Gastrocnemius medialis (tissue), 4 donors: ENCODE data around the gene LYPD6B. TPM values are rescaled to one million over a fixed set of nuclear protein-coding genes. Genes with fewer than 3 reads are reported as not detected.
"Not testable (repeated sequence)": the region's sequence is repeated elsewhere in the genome, so short reads cannot be mapped to it uniquely, and the experiment has no call there.

ENCODE experiments used
- ATAC-seq, 2 donors: fragments of 150-250 bp; one replicate each; pipeline ENCODE4 v1.9.1; 2016
- DNase-seq, 2 donors: peaks; one replicate each; pipeline ENCODE4 v3.0.0-alpha.2; 2019
- H3K27ac ChIP-seq, 4 donors: fragments of 200-600 bp; sonication (generic); 1 replicate in 1 of 4; 2 replicates in 3 of 4; pipeline ENCODE4 v1.5.1; 2016 to 2018; ENCODE audit warnings: mild to moderate bottlenecking in 2 of 4, moderate library complexity in 1 of 4
- H3K27me3 ChIP-seq, 3 donors: fragments of 200-600 bp; sonication (generic) in 2 of 3; 1 replicate in 1 of 3; 2 replicates in 2 of 3; pipeline versions ENCODE4 v1.5.1 to v1.6.0; 2016 to 2019; ENCODE audit warnings: mild to moderate bottlenecking in 1 of 3, moderate library complexity in 1 of 3
- H3K36me3 ChIP-seq, 2 donors: fragments of 200-600 bp; sonication (generic) in 1 of 2; one replicate each; pipeline ENCODE4 v1.5.1; 2017 to 2018
- H3K4me1 ChIP-seq, 2 donors: fragments of 200-600 bp; sonication (generic) in 1 of 2; one replicate each; pipeline ENCODE4 v1.5.1; 2016 to 2017; ENCODE audit warnings: mild to moderate bottlenecking in 2 of 2
- H3K4me3 ChIP-seq, 4 donors: fragments of 200-600 bp; sonication (generic) in 3 of 4; 1 replicate in 1 of 4; 2 replicates in 3 of 4; pipeline ENCODE4 v1.5.1; 2016 to 2019; ENCODE audit warnings: mild to moderate bottlenecking in 2 of 4
- H3K9me3 ChIP-seq, 3 donors: fragments of 200-600 bp; sonication (generic) in 2 of 3; 1 replicate in 1 of 3; 2 replicates in 2 of 3; pipeline ENCODE4 v1.5.1; 2016 to 2019
- CTCF ChIP-seq, 5 experiments: fragments of 450-650 bp in 3 of 5; fragments of 200-600 bp in 2 of 5; sonication (generic) in 2 of 5; IDR thresholded peaks in 4 of 5; conservative IDR thresholded peaks in 1 of 5; 1 replicate in 4 of 5; 2 replicates in 1 of 5; pipeline ENCODE4 v1.5.1; 2016 to 2019; ENCODE audit warnings: antibody characterized with exemption in 5 of 5, mild to moderate bottlenecking in 3 of 5, moderate library complexity in 3 of 5
- POLR2A ChIP-seq, 2 donors: fragments of 450-650 bp; IDR thresholded peaks; one replicate each; pipeline ENCODE4 v1.6.1; 2017; ENCODE audit warnings: antibody characterized with exemption in 2 of 2, mild to moderate bottlenecking in 2 of 2, moderate library complexity in 2 of 2
- in situ Hi-C, 4 donors: fragments of 200-750 bp; cut with MboI; loops; one replicate each; pipeline versions ENCODE4 v1.15.0 to v1.8.0; 2017; ENCODE audit warnings: low sequenced_read_pairs in 4 of 4
- intact Hi-C: fragments of 100-400 bp; cut with DNase I; formaldehyde crosslinking; loops from one replicate; pipeline ENCODE4 v1.15.1; 2023; ENCODE audit warnings: low total_unique reads
- total RNA-seq, 4 donors: library from RNA; depleted of rRNA; stranded (reverse); fragments of >200 nt; gene quantifications; one replicate each; pipeline versions ENCODE4 v1.1.0 to v1.2.3, GENCODE V29; 2016

The LYPD6B gene
- total RNA-seq, 4 donors from 2014 or later = not detected

GRCh38 chr2:149235816-149236375 lies 197.4 kb downstream of the LYPD6B start:
- no peaks in the 10 kb centered on the region for H3K9me3 ChIP-seq
- in situ Hi-C loops (no loop called here), intact Hi-C loops (no loop called here)
- ATAC-seq (no peak), DNase-seq (no peak)
- H3K27ac ChIP-seq = no peak overlapping the region
- TF ChIP-seq POLR2A (IDR thresholded peaks at IDR 0.05) (no peak), CTCF (IDR thresholded peaks at IDR 0.05 in 4 of 5, conservative IDR thresholded peaks at IDR 0.05 in 1 of 5) (no peak)
- no peaks in the 10 kb centered on the region for H3K4me1 ChIP-seq
- no peaks in the 10 kb centered on the region for H3K27me3 ChIP-seq
- no peaks in the 10 kb centered on the region for H3K36me3 ChIP-seq
- no peak overlapping the region for H3K4me3 ChIP-seq

- Histone ChIP-seq H3K27me3 (no peaks in the 10 kb centered on the region), H3K27ac (no peak overlapping the region)
- ATAC-seq = no peak
These were observed 197.9 kb downstream of the LYPD6B start for GRCh38 chr2:149236410-149236809.

GRCh38 chr2:149246186-149246585 lies 207.7 kb downstream of the LYPD6B start:
- DNase-seq (no peak), ATAC-seq (no peak)
- TF ChIP-seq POLR2A (IDR thresholded peaks at IDR 0.05) (no peak), CTCF (IDR thresholded peaks at IDR 0.05 in 4 of 5, conservative IDR thresholded peaks at IDR 0.05 in 1 of 5) (no peak)
- Histone ChIP-seq H3K4me3 (no peak overlapping the region), H3K9me3 (no peaks in the 10 kb centered on the region), H3K27me3 (no peaks in the 10 kb centered on the region), H3K4me1 (no peaks in the 10 kb centered on the region), H3K27ac (no peak overlapping the region), H3K36me3 (no peaks in the 10 kb centered on the region)
- in situ Hi-C loops = no loop called here
- intact Hi-C loops = no loop called here

More at GRCh38 chr2:149236410-149236809, 197.9 kb downstream of the LYPD6B start:
- no peak for DNase-seq
- H3K9me3 ChIP-seq = no peaks in the 10 kb centered on the region
- no peak for TF ChIP-seq POLR2A (IDR thresholded peaks at IDR 0.05)
- TF ChIP-seq CTCF (IDR thresholded peaks at IDR 0.05 in 4 of 5, conservative IDR thresholded peaks at IDR 0.05 in 1 of 5) = no peak
- intact Hi-C loops = no loop called here
- no peaks in the 10 kb centered on the region for H3K4me1 ChIP-seq
- in situ Hi-C loops = no loop called here
- H3K4me3 ChIP-seq = no peak overlapping the region
- no peaks in the 10 kb centered on the region for H3K36me3 ChIP-seq

- H3K4me3 ChIP-seq, ATAC-seq, H3K27ac ChIP-seq, H3K9me3 ChIP-seq, H3K36me3 ChIP-seq, H3K4me1 ChIP-seq, H3K27me3 ChIP-seq, intact Hi-C loops, in situ Hi-C loops, DNase-seq: not testable (repeated sequence)
These were observed 212.9 kb downstream of the LYPD6B start for GRCh38 chr2:149251436-149251835.

GRCh38 chr2:149256877-149257276 lies 218.4 kb downstream of the LYPD6B start:
- H3K9me3 ChIP-seq, intact Hi-C loops, in situ Hi-C loops, DNase-seq, H3K4me1 ChIP-seq, ATAC-seq, H3K27ac ChIP-seq, H3K4me3 ChIP-seq, H3K27me3 ChIP-seq, H3K36me3 ChIP-seq: not testable (repeated sequence)

GRCh38 chr2:149258531-149258930 lies 220.0 kb downstream of the LYPD6B start:
- no peak overlapping the region for H3K4me3 ChIP-seq
- in situ Hi-C loops (no loop called here), intact Hi-C loops (no loop called here)
- no peaks in the 10 kb centered on the region for H3K9me3 ChIP-seq
- H3K27ac ChIP-seq = no peak overlapping the region
- H3K4me1 ChIP-seq = no peaks in the 10 kb centered on the region
- ATAC-seq (no peak), DNase-seq (no peak)
- no peak for TF ChIP-seq CTCF (IDR thresholded peaks at IDR 0.05 in 4 of 5, conservative IDR thresholded peaks at IDR 0.05 in 1 of 5)
- TF ChIP-seq POLR2A (IDR thresholded peaks at IDR 0.05) = no peak
- no peaks in the 10 kb centered on the region for H3K36me3 ChIP-seq
- H3K27me3 ChIP-seq = no peaks in the 10 kb centered on the region
